ENCODE results near the gene ZNF346.
"Not testable (repeated sequence)": the region's sequence is repeated elsewhere in the genome, so short reads cannot be mapped to it uniquely, and the experiment has no call there.

The ZNF346 gene, protein sequence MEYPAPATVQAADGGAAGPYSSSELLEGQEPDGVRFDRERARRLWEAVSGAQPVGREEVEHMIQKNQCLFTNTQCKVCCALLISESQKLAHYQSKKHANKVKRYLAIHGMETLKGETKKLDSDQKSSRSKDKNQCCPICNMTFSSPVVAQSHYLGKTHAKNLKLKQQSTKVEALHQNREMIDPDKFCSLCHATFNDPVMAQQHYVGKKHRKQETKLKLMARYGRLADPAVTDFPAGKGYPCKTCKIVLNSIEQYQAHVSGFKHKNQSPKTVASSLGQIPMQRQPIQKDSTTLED

GRCh38 chr5:177022386-177023302 lies at the start of gene ZNF346:
ZNF346 (plus strand) TSS chr5:177022696; CDS start chr5:177022739, 43 bp downstream.
- peak; percentile 58 to 90 for DNase-seq

DNA sequence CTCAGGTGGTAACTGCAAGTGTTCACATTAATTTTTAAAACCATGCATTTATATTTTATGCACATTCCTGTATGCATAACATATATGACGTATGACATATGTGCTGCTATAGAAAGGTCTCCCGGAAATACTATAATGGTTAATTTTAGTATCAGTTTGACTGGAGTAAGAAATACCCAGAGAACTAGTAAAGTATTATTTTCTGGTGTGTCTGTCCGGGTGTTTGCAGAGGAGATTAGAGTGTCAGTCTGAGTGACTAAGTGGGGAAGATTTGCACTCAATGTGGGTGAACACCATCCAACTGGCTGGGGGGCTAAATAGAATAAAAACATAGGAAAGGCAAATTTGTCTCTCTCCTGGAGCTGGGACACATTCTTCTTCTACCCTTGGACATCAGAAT lies 42.8 kb upstream of the ZNF346 start:
- DNase-seq: no peak

DNA sequence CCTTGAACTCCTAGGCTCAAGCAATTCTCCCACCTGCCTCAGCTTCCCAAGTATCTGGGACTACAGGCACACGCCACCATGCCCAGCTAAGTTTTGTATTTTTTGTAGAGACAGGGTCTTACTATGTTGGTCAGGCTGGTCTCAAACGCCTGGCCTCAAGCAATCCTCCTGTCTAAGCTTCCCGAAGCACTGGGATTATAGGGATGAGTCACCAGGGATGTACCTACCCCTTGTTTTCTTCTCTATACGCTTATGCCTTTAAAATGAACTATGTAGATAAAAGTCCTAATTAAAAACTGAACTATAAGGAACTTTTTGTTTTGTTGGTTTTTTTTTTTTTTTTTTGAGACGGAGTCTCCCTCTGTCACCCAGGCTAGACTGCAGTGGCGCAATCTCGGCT lies 41.7 kb upstream of the ZNF346 start:
- no peak for DNase-seq

DNA sequence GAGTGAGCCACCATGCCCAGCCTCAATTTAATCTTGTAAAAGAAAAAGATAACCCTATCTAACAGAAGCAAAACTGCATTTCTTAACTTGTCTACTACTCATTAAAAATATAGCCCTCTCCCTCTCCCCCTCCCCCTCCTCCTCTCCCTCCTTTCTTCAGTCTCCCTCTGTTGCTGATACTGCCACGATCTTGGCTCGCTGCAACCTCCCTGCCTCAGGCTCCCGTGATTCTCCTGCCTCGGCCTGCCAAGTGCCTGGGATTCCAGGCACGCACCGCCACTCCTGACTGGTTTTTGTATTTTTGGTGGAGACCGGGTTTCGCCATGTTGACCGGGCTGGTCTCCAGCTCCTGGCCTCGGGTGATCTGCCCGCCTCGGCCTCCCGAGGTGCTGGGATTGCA lies 39.4 kb upstream of the ZNF346 start:
- not testable (repeated sequence) for DNase-seq

DNA sequence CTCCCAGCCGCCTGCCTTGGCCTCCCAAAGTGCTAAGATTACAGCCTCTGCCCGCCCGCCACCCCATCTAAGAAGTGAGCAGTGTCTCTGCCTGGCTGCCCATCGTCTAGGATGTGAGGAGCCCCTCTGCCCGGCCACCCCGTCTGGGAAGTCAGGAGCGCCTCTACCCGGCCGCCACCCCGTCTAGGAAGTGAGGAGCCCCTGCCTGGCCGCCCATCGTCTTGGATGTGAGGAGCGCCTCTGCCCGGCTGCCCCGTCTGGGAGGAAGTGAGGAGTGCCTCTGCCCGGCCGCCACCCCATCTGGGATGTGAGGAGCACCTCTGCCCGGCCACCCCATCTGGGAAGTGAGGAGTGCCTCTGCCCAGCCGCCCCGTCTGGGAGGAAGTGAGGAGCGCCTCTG lies 38.9 kb upstream of the ZNF346 start:
- DNase-seq: not testable (repeated sequence)

- DNase-seq: not testable (repeated sequence)
These were observed 38.3 kb upstream of the ZNF346 start for GRCh38 chr5:176984176-176984575.

DNA sequence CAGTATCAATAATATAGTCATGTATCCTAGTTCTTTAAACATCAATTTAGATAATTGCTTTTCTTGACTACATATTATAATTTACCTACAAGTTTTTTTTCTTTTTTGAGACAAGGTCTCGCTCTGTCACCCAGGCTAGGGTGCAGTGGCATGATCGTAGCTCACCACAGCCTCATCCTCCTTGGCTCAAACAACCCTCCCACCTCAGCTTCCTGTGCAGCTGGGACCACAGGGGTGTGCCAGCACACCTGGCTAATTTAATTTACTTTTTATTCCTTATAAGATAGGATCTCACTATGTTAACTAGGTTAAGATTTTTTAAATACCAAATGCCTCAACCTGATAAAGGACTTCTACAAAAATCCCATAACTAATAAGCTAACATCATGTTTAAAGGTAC lies 37.0 kb upstream of the ZNF346 start:
- no peak for DNase-seq

GRCh38 chr5:176986280-176986679 lies 36.2 kb upstream of the ZNF346 start:
- DNase-seq: no peak

DNA sequence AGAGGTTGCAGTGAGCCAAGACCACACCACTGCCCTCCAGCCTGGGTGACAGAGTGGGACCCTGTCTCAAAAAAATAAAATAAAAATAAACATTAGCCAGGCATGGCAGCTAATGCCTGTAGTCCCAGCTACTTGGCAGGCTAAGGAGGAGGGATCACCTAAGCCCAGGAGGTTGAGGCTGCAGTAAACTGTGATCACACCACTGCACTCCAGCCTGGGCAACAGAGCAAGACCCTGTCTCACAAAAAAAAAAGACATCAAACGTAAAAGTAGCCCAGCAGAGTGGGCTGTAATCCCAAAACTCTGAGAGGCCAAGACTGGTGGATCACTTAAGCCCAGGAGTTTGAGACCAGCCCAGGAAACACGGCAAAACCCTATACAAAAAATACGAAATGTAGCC lies 34.9 kb upstream of the ZNF346 start:
- DNase-seq: no peak

DNA sequence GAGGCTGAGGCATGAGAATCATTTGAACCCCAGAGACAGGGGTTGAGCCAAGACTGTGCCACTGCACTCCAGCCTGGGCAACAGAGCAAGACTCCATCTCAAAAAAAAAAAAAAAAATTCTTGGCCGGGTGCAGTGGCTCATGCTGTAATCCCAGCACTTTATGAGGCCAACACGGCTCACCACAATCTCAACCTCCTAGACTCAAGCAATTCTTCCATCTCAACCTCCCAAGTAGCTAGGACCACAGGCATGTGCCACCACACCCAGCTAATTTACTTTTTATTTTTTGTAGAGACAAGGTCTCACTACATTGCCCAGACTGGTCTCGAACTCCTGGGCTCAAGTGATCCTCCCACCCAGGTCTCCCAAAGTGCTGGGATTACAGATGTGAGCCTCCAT lies 29.4 kb upstream of the ZNF346 start:
- DNase-seq: not testable (repeated sequence)

GRCh38 chr5:176994460-176995121 lies 27.9 kb upstream of the ZNF346 start:
- no peak for DNase-seq

GRCh38 chr5:176995122-176995490 lies 27.4 kb upstream of the ZNF346 start:
- no peak for DNase-seq

- DNase-seq: no peak
These were observed 26.4 kb upstream of the ZNF346 start for GRCh38 chr5:176995896-176996767.

- DNase-seq: no peak
These were observed 25.7 kb upstream of the ZNF346 start for GRCh38 chr5:176996780-176997179.

DNA sequence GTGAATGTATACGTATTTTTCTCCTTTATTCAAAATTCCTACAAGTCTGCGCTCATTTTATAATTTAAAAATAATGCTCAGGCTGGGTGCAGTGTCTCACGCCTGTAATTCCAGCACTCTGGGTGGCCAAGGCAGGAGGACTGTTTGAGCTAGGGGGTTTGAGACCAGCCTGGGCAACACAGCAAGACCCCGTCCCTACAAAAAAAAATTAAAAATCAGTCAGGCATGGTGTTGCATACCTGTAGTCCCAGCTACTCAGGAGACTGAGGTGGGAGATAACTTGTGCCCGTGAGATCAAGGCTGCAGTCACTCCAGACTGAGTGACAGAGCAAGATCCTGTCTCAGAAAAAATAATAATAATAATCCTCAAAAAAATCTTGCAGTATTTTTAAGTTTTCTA lies 23.7 kb upstream of the ZNF346 start:
- DNase-seq: no peak

DNA sequence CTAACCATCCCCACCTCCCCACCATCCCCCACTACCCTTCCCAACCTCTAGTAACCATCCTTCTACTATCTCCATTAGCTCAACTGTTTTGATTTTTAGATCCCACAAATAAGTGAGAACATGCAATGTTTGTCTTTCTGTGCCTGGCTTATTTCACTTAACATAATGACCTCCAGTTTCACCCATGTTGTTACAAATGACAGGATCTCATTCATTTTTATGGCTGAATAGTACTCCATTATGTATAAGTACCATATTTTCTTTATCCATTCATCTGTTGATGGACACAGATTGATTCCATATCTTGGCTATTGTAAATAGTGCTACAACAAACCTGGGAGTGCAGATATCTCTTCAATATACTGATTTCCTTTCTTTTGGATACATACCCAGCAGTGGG lies 23.0 kb upstream of the ZNF346 start:
- DNase-seq: not testable (repeated sequence)

DNA sequence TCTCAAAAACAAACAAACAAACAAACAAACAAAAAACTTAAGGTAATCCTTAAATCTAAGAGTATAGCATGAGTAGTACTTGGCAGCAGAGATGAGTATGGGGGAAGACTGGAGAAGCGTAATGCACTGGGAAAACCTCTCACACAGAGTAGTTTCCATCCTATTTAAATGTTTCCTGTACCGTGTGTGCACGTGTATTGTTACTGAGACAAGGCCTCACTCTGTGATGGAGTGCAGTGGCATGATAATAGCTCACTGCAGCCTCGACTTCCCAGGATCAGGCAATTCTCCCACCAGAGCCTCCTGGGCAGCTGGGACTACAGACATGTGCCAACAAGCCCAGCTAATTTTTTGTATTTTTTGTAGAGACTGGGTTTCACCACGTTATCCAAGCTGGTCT lies 18.8 kb upstream of the ZNF346 start:
- no peak for DNase-seq

- DNase-seq: no peak
These were observed 17.5 kb upstream of the ZNF346 start for GRCh38 chr5:177004961-177005360.

DNA sequence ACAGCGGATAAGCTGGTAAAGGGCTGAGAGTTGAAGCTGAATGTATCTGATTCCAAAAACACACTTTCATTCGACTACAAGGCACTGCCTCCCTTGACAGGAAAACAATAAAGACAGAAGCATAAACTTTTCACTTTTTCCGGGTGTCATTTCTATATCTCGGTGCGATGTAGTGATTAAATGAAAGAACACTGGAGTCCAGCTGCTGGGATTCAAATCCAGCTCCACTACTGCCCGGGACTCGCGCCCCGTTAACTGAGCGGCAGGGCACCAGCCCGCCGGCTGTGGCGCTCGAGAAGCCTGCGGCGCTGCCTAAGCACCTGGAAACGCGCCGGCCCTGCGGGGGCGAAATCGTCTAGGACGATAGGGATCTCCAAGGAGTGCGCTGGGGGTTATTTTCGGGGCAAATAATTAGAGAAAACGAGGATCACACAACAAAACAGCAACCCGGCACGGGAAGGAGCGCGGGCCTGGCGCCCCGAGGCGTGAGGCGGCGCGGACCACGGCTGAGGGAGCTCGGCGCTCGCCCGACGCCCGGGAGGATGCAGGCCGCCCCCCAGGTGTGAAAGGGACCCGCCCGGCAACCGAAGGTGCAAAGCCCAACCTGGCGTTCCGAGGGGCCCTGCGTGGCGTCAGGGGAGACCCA lies 16.8 kb upstream of the ZNF346 start:
- peak; percentile 16 to 59 for DNase-seq

GRCh38 chr5:177006265-177006972 lies 16.1 kb upstream of the ZNF346 start, which contains the start of gene UIMC1:
UIMC1 (minus strand) TSS chr5:177006779; CDS start chr5:176982615, 24,164 bp downstream.
- peak; percentile 85 to 88 for DNase-seq

GRCh38 chr5:177008716-177009115 lies 13.8 kb upstream of the ZNF346 start:
- no peak for DNase-seq

Measured in NCI-H1930 (cell line).